ENCODE results near the gene COL15A1.
A peak's percentile ranks its signal among the peaks of the same experiment; 100 is the strongest.

The COL15A1 gene

GRCh38 chr9:99104459-99105151 is 160.9 kb downstream of the COL15A1 start, which contains the start of gene TGFBR1:
TSS of gene TGFBR1 (plus strand) at chr9:99105113. CDS start at chr9:99105206, 93 bp downstream.
- DNase-seq = peak; percentile 31 to 95 (median 87)

GRCh38 chr9:99105152-99106043 is 161.7 kb downstream of the COL15A1 start:
- peak in 31 of 56 donors; percentile 15 to 66 (median 38) for DNase-seq

- DNase-seq = no peak
Observed at GRCh38 chr9:99106044-99106375, 162.3 kb downstream of the COL15A1 start.

GRCh38 chr9:99107421-99107820 is 163.7 kb downstream of the COL15A1 start:
- DNase-seq = no peak

GRCh38 chr9:99108131-99108530 is 164.4 kb downstream of the COL15A1 start:
- DNase-seq = no peak

GRCh38 chr9:99109522-99109921 is 165.8 kb downstream of the COL15A1 start:
- DNase-seq = peak in 3 of 56 donors; percentile 14 to 26 (median 19)

GRCh38 chr9:99112750-99113413 is 169.2 kb downstream of the COL15A1 start:
- no peak for DNase-seq

GRCh38 chr9:99113414-99114048 is 169.8 kb downstream of the COL15A1 start:
- DNase-seq = no peak

GRCh38 chr9:99114049-99114440 is 170.3 kb downstream of the COL15A1 start:
- no peak for DNase-seq

- no peak for DNase-seq
Observed at GRCh38 chr9:99114846-99115500, 171.3 kb downstream of the COL15A1 start.

- no peak for DNase-seq
Observed at GRCh38 chr9:99116003-99116411, 172.3 kb downstream of the COL15A1 start.

GRCh38 chr9:99118782-99119466 is 175.2 kb downstream of the COL15A1 start:
- DNase-seq = no peak

- DNase-seq = no peak
Observed at GRCh38 chr9:99119976-99120655, 176.4 kb downstream of the COL15A1 start.

Data from amygdala (tissue), 56 donors.